Right cardiac atrium (tissue), 5 donors: ENCODE results near the gene PRKCE. TPM values are rescaled to one million over a fixed set of nuclear protein-coding genes. Genes with fewer than 3 reads are reported as not detected.

Experiments
- ATAC-seq, 2 donors: fragments of 200-7000 bp; cut with Tn5 transposase; one replicate each; pipeline versions ENCODE4 v1.8.0 to v1.9.1; 2020; ENCODE audit warnings: moderate library complexity in 2 of 2, mild to moderate bottlenecking in 1 of 2
- DNase-seq, 3 donors: peaks; one replicate each; pipeline ENCODE4 v3.0.0-alpha.2; 2020
- H3K27ac ChIP-seq: one replicate; pipeline ENCODE4 v1.5.1; 2013; ENCODE audit warnings: mild to moderate bottlenecking, low read length, control low read depth, moderate library complexity
- H3K27me3 ChIP-seq: one replicate; pipeline ENCODE4 v1.6.1; 2013; ENCODE audit not compliant: control insufficient read depth, insufficient read depth
- H3K4me1 ChIP-seq: one replicate; pipeline ENCODE4 v1.6.1; 2013; ENCODE audit warnings: low read length; ENCODE audit not compliant: control insufficient read depth, insufficient read depth
- H3K4me3 ChIP-seq: one replicate; pipeline ENCODE4 v1.5.1; 2013; ENCODE audit warnings: low read length, control low read depth
- H3K9me3 ChIP-seq: one replicate; pipeline ENCODE4 v1.6.1; 2013; ENCODE audit warnings: low read length; ENCODE audit not compliant: control insufficient read depth
- WGBS: extraction: QIAGEN DNeasy Blood & Tissue Kit; methylation state at CpG from one replicate; pipeline ENCODE4 v1.1.7; 2013; 5-methylcytosine and 5-hydroxymethylcytosine counted together
- intact Hi-C, 4 donors: fragments of 100-400 bp; cut with DNase I; formaldehyde crosslinking; loops; one replicate each; pipeline versions ENCODE4 v1.11.0 to v1.14.0; 2022 to 2023
- polyA plus RNA-seq: library from polyadenylated mRNA; stranded (reverse); fragments of 200-250 nt; gene quantifications from one replicate; pipeline ENCODE4 v1.2.3, GENCODE V29; 2013
- total RNA-seq, 4 donors: library from RNA; stranded (reverse); fragmentation: NEBNext Ultra II Directional; extraction: Animal tissue kit (Norgen Biotek cat#: 25700); gene quantifications; one replicate each; pipeline ENCODE4 v1.2.1, GENCODE V29; 2021
- donor health status: healthy with polysubstance abuse.
- donor health status: DM: no; HTN: yes; CAD: no.
- donor health status: DM: no; HTN: no; CAD: no.
- donor health status: DM: no; HTN: yes; CAD: no; lungs with severe emphysema.
- donor health status: DM: yes; HTN: yes; CAD: no.

PRKCE gene
- total and polyA plus RNA-seq, 5 donors = 5.5 to 19.7 (median 18.7) TPM

GRCh38 chr2:45614871-45615415, 36.5 kb upstream of the PRKCE start:
- Histone ChIP-seq H3K4me3 (no peak overlapping the region), H3K4me1 (no peaks in the 10 kb centered on the region), H3K27ac (no peak overlapping the region), H3K9me3 (no peaks in the 10 kb centered on the region), H3K27me3 (no peaks in the 10 kb centered on the region)
- DNase-seq (no peak), ATAC-seq (no peak)
- intact Hi-C loops = no loop called here
- WGBS = 75% methylated on average over 3 of the region's 3 CpGs

GRCh38 chr2:45616658-45617411, 34.6 kb upstream of the PRKCE start:
- DNase-seq = no peak
- intact Hi-C loops = no loop called here
- Histone ChIP-seq H3K4me3 (no peak overlapping the region), H3K4me1 (no peaks in the 10 kb centered on the region), H3K27ac (no peak overlapping the region), H3K9me3 (no peaks in the 10 kb centered on the region), H3K27me3 (no peaks in the 10 kb centered on the region)
- 52% methylated on average over 4 of the region's 4 CpGs for WGBS
- no peak for ATAC-seq

- intact Hi-C loops = no loop called here
- no peak for DNase-seq
- H3K4me1 ChIP-seq = no peaks in the 10 kb centered on the region
- H3K4me3 ChIP-seq = no peak overlapping the region
- no peak for ATAC-seq
- H3K9me3 ChIP-seq = no peaks in the 10 kb centered on the region
- WGBS = 60% methylated on average over 2 of the region's 2 CpGs
- no peak overlapping the region for H3K27ac ChIP-seq
- H3K27me3 ChIP-seq = no peaks in the 10 kb centered on the region
Measured at GRCh38 chr2:45617496-45617895, 34.0 kb upstream of the PRKCE start.

GRCh38 chr2:45622336-45623075, 29.0 kb upstream of the PRKCE start:
- intact Hi-C loops = no loop called here
- no peak for DNase-seq

GRCh38 chr2:45623098-45623497, 28.4 kb upstream of the PRKCE start:
- H3K27ac ChIP-seq = no peak overlapping the region
- no peaks in the 10 kb centered on the region for H3K9me3 ChIP-seq
- intact Hi-C loops = no loop called here
- H3K4me3 ChIP-seq = no peak overlapping the region
- WGBS = 80% methylated on average over 3 of the region's 3 CpGs
- H3K27me3 ChIP-seq = no peaks in the 10 kb centered on the region
- DNase-seq (no peak), ATAC-seq (no peak)
- no peaks in the 10 kb centered on the region for H3K4me1 ChIP-seq

More at GRCh38 chr2:45622336-45623075, 29.0 kb upstream of the PRKCE start:
- H3K4me1 ChIP-seq = no peaks in the 10 kb centered on the region
- 88% methylated on average over 6 of the region's 6 CpGs for WGBS
- H3K9me3 ChIP-seq = no peaks in the 10 kb centered on the region
- no peaks in the 10 kb centered on the region for H3K27me3 ChIP-seq
- ATAC-seq = no peak
- no peak overlapping the region for H3K27ac ChIP-seq
- H3K4me3 ChIP-seq = no peak overlapping the region

- no peaks in the 10 kb centered on the region for H3K4me1 ChIP-seq
- H3K27me3 ChIP-seq = no peaks in the 10 kb centered on the region
- H3K4me3 ChIP-seq = no peak overlapping the region
- H3K27ac ChIP-seq = no peak overlapping the region
- ATAC-seq = no peak
- no peaks in the 10 kb centered on the region for H3K9me3 ChIP-seq
- intact Hi-C loops = no loop called here
- no peak for DNase-seq
Measured at GRCh38 chr2:45625824-45626223, 25.7 kb upstream of the PRKCE start.

GRCh38 chr2:45626387-45627221, 24.9 kb upstream of the PRKCE start:
- ATAC-seq (peak in 1 of 2 donors; percentile 13), DNase-seq (no peak)
- no peak overlapping the region for H3K27ac ChIP-seq
- H3K4me3 ChIP-seq = no peak overlapping the region
- intact Hi-C loops = no loop called here
- no peaks in the 10 kb centered on the region for H3K27me3 ChIP-seq
- H3K9me3 ChIP-seq = no peaks in the 10 kb centered on the region
- no peaks in the 10 kb centered on the region for H3K4me1 ChIP-seq
- WGBS = 71% methylated on average over 8 of the region's 8 CpGs

- 84% methylated on average over 1 of the region's 1 CpG for WGBS
- no peak overlapping the region for H3K4me3 ChIP-seq
- no peaks in the 10 kb centered on the region for H3K9me3 ChIP-seq
- DNase-seq (no peak), ATAC-seq (no peak)
- intact Hi-C loops = no loop called here
- no peaks in the 10 kb centered on the region for H3K27me3 ChIP-seq
- no peaks in the 10 kb centered on the region for H3K4me1 ChIP-seq
- no peak overlapping the region for H3K27ac ChIP-seq
Measured at GRCh38 chr2:45627911-45628310, 23.6 kb upstream of the PRKCE start.

GRCh38 chr2:45629971-45630370, 21.5 kb upstream of the PRKCE start:
- ATAC-seq (no peak), DNase-seq (no peak)
- H3K27me3 ChIP-seq = no peaks in the 10 kb centered on the region
- intact Hi-C loops = no loop called here
- 86% methylated on average over 1 of the region's 1 CpG for WGBS
- H3K4me1 ChIP-seq = no peaks in the 10 kb centered on the region
- H3K27ac ChIP-seq = no peak overlapping the region
- no peak overlapping the region for H3K4me3 ChIP-seq
- no peaks in the 10 kb centered on the region for H3K9me3 ChIP-seq

GRCh38 chr2:45631319-45631718, 20.2 kb upstream of the PRKCE start:
- H3K4me1 ChIP-seq = no peaks in the 10 kb centered on the region
- H3K27me3 ChIP-seq = no peaks in the 10 kb centered on the region
- no peak overlapping the region for H3K4me3 ChIP-seq
- ATAC-seq (no peak), DNase-seq (no peak)
- no peaks in the 10 kb centered on the region for H3K9me3 ChIP-seq
- no peak overlapping the region for H3K27ac ChIP-seq
- intact Hi-C loops = no loop called here
- WGBS = 92% methylated on average over 3 of the region's 3 CpGs

GRCh38 chr2:45631955-45632354, 19.5 kb upstream of the PRKCE start:
- WGBS = 78% methylated on average over 3 of the region's 3 CpGs
- intact Hi-C loops = no loop called here
- Histone ChIP-seq H3K9me3 (no peaks in the 10 kb centered on the region), H3K4me3 (no peak overlapping the region), H3K27me3 (no peaks in the 10 kb centered on the region), H3K4me1 (no peaks in the 10 kb centered on the region), H3K27ac (no peak overlapping the region)
- no peak for ATAC-seq
- no peak for DNase-seq
